GM21786 (cell line): ENCODE data around the gene MAP3K8.

ENCODE experiments used
- ATAC-seq: cut with Tn5 transposase; IDR thresholded peaks from one replicate; pipeline ENCODE4 v1.9.1; 2021; ENCODE audit not compliant: unreplicated experiment

MAP3K8 gene

DNA sequence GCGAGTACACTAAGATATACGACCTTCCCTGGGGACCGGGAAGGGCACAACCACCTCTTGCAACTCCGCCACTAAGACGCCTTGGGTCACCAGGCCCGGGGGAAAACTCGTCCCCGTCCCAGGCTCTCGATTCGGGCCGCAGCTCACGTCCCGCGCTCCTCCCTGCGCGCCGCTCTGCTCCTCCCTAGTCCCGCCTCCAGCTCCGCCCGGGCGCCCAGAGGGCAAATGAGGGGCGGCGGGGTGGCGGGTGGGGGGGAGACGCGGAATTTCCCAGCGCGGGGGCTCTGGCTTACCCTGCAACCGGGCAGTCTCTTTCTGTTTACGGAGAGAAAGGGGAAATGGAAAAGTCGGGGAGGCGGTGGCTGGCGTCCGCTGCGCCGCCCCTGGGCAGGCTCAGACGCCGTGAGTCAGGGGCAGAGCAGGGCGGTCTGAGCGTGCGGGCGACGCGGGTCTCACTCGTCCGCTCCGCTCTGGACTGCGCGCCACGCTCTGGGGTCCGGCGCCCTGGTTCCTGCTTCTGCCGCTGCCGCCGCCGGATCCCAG lies at the start of gene MAP3K8:
Gene MAP3K8, plus strand, starts transcription at position 455 of the 543 bp plus-strand sequence. CDS start 4,755 bp downstream, outside the sequence.
- ATAC-seq = peak; percentile 66

DNA sequence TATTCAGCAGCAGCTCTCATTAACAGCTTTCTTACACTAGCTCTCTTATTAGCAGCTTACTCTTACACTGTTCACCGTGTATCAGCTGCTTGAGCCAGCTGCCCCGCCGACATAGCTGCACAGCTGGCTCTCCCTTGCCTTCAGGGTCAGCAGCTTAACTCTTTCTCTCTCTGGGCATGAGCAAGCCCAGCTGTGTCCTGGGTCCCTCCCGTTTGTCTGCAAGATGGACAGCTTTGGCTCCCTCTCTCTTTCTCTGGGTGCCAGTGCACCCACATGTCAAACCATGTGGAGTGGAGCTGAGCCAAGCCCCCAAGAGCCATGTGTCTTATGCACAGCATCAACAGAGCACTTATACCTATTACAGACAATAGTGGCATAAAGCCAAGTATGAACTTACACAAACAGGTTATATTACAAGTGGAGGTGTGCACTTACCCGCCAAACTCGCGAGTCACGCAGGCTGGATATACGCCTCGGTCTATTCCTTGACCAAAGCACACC lies 49.2 kb upstream of the MAP3K8 start:
- no peak for ATAC-seq

DNA sequence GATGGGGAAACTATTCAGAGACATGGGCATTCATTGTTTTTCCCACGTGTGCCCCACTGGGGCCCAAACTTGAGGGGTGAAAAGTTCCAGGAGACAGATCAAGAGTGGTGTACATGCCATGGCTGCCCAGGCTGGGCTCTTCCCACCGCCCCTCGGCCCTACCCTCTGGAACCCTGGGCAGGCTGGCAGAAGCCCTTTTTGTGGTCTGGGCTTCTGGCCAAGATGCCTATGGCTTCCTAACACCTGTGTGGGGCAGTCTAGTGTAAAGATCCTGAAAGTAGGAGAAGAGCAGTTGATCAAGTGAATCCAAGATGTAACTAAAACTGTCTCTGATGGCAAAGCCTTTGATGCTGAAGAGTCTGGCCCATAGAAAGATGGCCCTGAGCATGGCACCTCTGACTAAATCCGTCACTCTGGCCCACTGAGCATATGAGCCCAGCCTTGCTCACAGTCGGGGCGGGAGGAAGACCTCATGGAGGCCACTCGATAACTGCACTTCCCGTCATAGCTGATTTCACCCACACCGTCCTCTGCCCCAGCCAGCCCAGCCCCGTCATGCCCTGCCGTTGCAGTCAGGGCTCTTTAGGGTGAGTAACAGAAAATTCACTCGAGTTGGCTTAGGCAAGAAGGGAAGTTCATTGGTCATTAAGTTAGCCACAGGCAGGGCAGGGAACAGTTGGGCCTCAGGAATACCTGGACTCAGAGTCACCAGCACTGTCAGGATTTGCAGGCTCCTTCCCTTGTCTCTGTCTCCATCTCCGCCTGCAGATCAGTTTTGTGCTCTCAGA lies 47.0 kb upstream of the MAP3K8 start:
- no peak for ATAC-seq

DNA sequence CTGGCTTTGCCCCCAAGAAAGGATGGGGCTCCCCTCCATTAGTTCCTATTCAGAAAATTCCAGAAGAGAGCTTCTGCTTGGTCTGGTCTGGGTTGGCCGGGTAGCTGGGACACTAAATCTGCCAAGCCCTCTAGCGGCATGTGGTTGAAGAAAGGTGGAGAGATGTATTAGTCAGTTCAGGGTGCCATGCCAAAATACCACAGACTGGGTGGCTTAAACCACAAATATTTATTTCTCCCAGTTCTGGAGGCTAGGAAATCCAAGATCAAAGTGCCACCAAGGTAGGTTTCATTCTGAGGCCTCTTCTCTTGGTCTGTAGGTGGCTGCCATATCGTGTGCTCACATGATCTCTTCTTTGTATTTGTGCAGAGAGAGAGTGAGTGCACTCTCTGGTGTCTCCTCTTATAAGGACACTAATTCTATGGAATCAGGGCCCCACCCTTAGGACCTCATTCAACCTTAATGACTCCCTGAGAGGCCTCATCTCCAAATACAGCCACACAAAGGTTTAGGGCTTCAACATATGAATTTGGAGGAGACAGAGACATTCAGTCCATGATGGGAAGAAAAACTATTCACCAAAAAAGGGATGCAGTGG lies 46.2 kb upstream of the MAP3K8 start:
- no peak for ATAC-seq

DNA sequence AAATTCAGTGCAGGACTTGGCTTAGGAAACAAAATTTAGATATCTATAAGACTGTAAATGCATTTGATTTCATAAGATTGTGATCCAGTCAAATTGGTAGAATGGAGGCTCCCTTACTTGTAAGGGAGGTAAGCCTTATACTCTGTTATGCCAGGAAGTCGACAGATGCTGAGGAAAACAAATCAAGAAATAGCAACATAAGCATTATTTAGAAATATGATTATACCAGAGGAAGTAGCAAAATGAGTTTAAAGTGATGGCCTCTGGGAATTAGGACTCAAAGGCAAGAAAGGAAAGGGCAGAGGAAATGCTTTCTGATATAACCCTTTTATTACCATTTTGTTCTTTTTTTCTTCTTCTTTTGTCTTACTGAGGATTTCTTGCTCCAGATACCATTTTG lies 44.4 kb upstream of the MAP3K8 start:
- no peak for ATAC-seq

DNA sequence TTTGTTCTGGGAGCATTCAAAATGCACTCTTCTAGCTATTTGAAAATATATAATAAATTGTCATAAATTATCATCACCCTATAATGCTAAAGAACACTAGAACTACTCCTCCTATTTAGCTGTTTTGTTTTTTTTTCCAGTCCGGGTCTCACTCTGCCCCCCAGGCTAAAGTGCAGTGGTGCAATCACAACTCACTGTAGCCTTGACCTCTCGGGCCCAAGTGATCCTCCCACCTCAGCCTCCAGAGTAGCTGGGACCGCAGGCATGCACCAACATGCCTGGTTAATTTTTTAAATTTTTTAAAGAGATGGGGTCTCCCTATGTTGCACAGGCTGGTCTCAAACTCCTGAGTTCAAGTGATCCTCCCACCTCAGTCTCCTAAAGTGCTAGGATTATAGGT lies 43.8 kb upstream of the MAP3K8 start:
- no peak for ATAC-seq

DNA sequence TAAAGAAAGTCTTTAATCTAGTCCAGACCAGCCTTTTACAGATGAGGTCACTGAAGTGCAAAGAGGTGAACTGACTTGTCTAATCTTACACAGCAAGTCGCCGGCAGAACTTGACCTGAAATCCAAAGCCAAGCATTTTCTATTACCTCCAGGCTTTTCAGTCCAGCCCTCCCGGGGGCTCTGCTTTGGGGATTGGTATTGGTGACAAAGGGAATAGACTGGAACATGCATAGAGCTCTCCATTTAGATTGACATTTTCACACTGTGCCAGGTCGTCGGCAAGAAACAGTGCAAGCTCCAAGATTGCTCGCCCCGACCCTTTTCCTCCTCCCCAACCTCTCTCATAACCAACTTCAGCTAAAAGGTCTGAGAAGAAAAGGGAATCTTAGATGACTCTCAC lies 42.7 kb upstream of the MAP3K8 start:
- ATAC-seq = no peak

DNA sequence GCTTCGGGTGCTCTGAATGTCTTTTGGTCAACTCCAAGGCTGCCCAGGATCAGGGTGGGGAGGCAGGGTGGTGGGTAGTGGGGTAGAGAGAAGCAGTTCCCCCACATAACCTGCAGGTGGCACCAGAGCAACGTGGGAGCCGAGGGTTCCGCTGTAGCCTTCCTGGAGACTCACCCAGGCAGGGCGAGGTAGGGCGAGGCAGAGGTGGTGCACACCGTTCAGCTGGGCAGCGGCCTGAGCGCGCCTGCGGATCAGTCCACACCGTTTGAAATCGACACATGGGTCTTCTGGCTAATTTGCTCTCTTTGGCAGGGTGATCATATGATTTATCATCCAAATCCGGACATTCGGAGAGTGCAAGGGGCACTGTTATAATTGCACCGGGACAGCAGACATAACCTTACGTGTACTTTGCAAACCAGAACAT lies 41.4 kb upstream of the MAP3K8 start:
- ATAC-seq = peak; percentile 89

DNA sequence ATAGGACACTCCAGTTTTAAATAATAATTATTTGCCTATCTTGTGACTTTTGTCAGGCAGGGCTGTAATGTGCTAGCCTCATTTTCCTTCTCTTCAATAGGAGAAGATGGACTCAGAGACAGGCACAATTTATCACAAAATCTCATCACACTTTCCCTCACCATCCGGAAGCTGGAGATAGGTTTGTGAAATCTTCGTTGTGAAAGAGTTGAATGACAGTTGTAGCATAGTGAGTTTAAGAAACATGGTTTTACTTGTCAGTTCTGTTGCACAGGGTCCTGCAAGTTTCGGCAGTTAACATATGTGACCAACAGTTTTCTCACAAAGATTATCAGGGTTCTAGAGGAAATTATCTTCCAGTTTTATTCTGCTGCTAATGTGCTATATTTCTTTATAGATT lies 37.7 kb upstream of the MAP3K8 start:
- ATAC-seq = no peak

DNA sequence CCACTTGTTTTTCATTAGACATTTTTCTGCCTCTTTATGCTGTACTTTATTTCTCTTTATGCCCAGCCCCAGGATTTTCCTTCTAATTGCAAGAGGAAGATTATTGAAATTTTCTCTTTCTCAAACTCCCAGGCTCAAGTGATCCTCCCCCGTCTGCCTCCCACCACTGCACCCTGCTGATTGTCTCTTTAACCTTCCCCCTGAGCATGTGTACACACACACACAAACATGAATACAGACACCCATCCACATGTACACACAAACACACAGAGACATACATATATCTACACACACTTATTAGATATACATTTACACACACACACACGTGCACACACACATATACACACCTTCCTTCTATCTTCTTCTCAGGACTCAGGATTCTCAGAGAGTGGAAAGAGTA lies 37.3 kb upstream of the MAP3K8 start:
- ATAC-seq = no peak

DNA sequence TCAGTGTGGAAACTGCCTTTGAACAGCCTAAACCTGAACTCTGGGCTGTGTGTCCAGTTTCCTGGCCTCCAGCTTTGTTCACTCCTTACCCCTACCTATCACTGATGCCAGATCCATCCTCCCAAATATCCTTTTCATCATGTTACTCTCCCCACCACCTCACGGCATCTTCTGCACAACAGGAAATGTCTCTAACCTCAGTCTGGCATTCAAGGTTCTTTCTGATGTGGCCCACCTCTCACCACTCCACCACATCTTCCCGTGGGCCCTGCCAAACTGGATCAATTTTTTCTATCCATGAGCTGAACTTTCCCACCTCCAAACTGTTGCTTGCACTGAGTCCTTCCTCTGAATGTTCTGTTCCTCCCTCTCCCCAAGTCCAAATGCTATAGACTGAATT lies 35.8 kb upstream of the MAP3K8 start:
- ATAC-seq = no peak

DNA sequence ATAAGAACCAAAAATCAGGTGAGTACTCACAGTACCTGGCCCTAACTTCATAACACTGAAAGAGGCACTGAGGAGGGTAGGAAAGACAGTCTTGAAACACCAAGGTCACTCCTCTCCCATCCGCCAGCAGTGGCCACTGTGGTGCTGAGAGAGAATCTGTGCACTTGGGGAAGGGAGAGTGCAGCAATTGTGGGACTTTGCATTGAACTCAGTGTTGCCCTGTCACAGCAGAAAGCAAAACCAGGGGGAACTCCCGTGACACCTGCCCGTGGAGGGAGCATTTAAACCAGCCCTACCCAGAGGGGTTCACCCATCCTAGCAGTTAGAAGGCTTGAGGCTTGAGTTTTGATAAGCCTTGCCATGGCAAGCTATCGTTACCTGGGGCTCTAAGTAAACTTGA lies 35.2 kb upstream of the MAP3K8 start:
- peak; percentile 50 for ATAC-seq

DNA sequence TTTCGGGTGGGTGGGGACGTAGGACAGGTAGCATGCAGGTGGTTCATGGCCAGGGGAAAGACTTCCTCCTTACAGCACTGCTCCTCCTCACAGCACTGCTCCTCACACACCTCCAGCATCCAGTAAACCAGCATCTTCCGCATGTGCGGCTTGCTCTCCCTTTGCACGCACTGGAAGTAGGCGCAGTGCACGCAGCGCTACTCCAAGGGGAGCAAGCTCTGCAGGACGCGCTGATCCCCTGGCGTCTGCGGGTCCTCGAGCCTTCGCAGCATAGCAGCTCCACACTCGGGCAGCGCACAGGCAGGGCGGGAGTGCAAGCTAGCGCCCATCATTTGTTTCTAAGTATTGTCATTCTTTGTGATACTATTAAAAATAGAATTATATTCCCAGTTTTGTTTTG lies 30.5 kb upstream of the MAP3K8 start:
- ATAC-seq = no peak

DNA sequence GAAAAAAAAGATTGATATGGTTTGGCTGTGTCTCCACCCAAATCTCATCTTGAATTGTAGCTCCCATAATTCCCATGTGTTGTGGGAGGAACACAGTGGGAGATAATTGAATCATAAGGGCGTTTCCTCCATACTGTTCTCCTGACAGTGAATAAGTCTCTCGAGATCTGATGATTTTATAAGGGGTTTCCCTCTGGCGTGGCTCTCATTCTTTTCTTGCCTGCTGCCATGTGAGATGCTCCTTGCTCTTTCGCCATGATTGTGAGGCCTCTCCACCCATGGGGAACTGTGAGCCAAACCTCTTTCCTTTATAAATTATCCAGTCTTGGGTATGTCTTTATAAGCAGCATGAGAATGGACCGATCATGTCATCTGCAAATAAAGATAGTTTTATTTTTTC lies 29.4 kb upstream of the MAP3K8 start:
- ATAC-seq = no peak

DNA sequence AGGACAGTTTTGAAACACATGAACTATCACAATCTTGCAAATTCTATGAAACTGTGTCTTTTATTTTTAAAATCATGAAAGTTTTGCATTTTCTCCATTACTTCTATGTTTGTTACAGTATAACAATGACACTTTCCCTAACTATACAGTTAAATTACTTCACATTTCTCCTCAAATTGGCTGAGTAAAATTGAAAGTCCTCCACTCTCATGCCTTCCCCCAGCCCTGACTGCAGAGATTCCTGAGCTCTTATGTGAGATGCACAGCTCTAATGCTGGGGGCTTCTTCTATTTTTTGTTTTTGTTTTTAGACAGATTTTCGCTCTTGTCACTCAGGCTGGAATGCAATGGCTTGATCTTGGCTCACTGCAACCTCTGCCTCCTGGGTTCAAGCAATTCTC lies 22.7 kb upstream of the MAP3K8 start:
- ATAC-seq = no peak

DNA sequence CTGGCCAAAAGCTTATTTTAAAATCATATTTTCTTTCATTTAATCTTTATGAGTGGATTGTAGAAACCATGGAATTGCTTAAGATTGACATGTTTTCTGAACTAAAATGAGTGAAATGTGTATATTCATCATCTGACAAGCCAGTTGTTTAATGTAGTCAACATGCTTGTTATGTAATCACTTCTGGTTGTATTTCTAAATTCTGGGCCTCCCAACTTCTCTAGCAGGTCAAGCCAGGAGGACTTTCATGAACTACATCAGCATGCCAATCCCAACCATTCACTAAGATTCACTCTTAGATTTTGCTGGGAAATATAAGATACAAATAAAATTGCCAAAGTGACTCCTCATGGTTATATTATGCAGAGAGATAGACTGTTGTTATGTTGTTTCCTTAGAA lies 21.1 kb upstream of the MAP3K8 start:
- no peak for ATAC-seq

DNA sequence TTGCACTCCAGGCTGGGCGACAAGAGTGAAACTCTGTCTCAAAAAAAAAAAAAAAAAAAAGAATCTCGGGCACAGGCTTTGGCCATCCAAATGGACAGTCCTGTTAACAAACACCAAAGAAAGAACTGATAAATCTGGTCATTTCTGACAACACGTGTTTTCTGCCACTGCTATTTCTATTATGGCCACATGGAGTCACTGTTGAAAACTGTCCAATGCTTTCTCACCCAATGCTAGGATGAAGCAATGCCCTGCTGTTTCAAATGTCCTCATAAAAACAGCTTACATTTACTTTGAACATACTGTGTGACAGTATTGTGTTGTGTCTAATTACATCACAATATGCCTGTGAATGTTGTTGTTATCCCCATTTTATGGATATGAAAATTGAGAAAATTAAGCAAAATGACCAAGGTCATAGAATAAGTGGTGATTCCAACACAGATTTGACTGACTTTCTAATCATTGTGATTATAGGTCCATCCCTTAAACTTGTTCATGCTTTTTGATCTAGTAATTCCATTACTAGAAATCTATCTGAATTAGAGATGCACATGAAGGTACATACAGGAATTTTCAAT lies 19.9 kb upstream of the MAP3K8 start:
- no peak for ATAC-seq

DNA sequence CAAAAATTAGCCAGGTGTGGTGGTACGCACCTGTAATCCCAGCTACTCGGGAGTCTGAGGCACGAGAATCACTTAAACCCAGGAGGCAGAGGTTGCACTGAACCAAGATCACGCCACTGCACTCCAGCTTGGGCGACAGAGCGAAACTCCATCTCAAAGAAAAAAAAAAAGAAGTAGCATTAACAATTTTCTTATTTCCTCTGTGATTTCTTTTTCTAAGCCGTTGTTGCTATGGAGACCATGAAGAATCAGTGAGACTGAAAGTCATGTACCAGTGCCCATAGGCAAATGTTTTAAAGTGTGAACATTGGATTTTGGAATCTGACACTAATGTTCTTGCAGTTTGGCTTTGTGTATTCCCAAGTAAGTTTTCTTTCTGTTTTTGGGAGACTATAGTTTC lies 18.4 kb upstream of the MAP3K8 start:
- no peak for ATAC-seq

DNA sequence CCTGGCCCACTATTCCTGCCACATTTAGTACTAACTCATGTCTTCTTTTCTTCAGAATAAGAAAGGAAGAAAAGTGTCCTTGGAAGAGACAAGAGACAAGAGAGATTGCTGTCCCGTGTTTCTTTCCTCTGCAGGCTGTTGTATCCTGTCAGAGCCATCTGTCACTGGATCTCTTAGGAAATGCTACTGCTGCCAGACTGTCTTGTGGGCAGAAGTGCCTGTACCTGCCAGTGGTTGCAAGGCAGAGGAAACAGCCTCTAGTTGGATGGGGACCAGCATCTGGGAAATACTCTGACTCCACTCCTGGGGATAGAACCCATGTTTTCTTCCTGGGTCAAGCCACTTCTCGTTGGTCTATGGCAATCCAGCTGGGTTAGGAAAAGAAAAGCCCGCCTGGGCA lies 16.7 kb upstream of the MAP3K8 start:
- no peak for ATAC-seq

DNA sequence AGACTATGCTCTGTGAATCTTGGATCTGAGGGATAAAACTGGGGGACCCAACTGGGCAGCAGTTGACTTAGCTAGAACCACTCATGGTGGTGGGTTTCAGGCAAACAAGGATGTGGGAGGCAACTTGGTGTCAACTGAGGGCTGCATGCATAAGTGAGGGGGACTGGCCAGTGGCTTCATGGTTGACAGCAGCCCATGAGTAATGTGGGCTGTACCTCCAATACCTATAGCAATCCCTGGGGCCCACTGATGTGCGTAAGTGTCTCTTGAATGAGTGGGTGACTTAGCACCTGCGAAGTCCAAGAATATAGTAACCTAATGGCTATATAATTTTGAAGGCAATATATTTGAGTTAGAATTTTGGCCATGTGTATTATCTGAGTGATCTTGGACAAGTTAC lies 13.7 kb upstream of the MAP3K8 start:
- ATAC-seq = peak; percentile 60

DNA sequence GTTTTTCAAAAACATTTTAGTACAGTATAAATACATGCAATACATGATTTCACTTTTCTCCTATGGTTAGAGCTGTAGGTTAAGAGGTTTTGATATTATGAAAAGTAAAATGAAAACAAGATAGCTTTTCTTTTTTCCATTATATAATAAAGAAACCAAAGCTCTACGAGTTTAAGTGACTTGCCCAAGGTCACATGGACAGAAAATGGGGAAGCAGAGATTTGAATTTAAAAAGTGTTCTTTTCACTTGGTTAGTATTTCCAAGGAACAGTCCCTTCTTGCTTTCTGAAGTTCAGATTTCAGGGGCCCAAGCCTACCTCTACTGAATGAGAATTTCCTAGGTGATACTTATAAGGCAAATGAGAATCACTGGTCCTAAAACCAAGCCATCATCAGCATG lies 13.2 kb upstream of the MAP3K8 start:
- peak; percentile 3 for ATAC-seq

DNA sequence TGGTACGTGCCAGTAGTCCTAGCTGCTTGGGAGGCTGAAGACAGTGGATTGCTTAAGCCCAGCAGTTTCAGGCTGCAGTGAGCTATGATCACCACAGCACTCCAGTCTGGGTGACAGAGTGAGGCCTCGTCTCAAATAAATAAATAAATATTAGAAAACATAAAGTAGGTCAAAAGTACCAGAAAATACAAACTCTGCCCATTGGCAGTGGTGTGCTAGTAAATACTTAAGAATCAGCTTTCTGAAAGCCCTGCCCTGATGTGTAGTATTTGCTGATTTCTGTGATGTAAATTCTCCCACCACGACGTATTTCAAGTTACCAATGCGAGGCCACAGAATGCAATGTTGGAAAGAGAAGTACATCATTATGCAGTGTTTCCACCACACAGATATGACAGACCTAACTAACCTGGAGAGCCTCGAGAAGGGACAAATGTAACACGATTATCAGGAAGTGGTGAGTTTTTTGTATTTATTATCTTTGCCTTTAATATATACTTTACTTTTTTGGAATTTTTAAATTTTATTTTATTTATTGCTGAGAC lies 11.8 kb upstream of the MAP3K8 start:
- ATAC-seq = no peak
